Frontal cortex (tissue), 4 donors: Measurements from ENCODE around the gene CRMP1. TPM values are rescaled to one million over a fixed set of nuclear protein-coding genes. Genes with fewer than 3 reads are reported as not detected.
"Not testable (repeated sequence)": the region's sequence is repeated elsewhere in the genome, so short reads cannot be mapped to it uniquely, and the experiment has no call there.

Experiments used
- DNase-seq, 2 donors: peaks; one replicate each; pipeline ENCODE4 v3.0.0; 2012; ENCODE audit warnings: low spot score in 2 of 2
- FAIRE-seq: peaks from 2 replicates; lab custom pipeline; 2012; peaks lifted over from hg19 to GRCh38; lab: Jason Lieb, UNC
- total RNA-seq: library from RNA; depleted of rRNA; stranded (reverse); fragments of >200 nt; gene quantifications from one replicate; pipeline ENCODE4 v1.2.3, GENCODE V29; 2014
- donor health status: control.
- donor health status: control.
- donor health status: control.

Gene CRMP1
- total RNA-seq, 1 donor from 2014 or later: 624 TPM

DNA sequence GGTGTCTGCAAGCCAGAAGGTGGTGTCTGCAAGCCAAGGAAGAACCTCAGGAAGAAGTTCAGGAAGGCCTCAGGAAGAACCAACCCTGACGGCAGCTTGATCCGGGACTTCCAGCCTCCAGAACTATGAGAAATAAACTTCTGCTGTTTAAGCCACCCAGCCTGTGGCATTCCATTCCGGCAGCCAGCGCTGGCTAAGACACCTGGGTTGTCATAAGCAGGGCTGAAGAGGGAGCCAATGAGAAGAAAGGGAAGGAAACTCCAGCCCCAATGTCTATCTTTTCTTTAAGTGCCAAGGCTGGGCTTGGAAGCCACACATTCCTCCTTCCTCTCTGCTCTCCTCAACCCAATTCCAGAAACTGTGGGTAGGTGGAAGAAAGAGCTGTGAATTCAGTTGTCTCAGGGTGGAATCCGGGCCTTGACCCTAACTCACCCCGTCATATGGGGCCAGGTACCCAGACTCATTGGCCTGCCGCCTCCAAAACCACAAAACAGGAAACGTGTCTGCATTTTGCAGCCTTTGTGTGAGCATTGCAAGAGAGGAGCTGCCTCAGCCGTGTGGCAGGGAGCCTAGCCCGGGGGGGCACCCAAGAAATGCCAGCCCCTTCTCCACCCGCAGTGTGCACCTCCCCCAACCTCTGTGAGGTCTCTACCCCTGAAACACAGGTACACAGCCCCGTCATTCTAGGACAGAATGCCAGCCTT lies 26.8 kb downstream of the CRMP1 start:
- DNase-seq: no peak
- no peak for FAIRE-seq

DNA sequence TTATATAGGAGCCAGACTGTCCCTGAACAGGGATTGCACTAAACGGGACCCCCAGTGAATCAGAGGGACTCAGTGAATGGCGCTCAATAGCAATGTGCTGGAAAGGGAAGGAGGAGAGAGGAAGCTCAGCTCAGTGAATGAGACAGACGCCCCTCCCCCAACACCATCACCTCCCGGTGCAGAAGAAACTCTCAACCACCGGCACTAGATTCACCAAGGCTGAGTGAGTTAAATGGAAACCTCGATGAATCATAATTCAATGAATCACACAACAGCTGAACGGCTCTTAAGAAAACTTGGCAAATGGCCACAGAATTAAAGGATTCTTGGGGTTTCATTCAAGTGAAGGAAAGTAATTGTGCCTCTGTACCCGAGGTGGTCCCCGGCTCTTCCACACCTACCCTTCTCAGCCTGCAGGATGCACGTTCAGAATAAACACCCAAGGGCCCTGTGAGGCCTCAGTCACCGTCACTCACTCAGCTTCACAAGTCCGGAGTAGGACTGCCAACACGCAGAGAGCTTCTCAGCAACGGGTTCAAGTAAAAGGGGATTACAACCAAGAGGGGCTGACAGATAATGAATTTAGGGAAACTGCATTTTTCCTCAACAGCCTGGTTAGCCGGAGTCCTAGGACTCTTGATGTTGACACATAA lies 29.3 kb downstream of the CRMP1 start:
- FAIRE-seq: no peak
- peak in 1 of 2 donors; percentile 42 for DNase-seq

DNA sequence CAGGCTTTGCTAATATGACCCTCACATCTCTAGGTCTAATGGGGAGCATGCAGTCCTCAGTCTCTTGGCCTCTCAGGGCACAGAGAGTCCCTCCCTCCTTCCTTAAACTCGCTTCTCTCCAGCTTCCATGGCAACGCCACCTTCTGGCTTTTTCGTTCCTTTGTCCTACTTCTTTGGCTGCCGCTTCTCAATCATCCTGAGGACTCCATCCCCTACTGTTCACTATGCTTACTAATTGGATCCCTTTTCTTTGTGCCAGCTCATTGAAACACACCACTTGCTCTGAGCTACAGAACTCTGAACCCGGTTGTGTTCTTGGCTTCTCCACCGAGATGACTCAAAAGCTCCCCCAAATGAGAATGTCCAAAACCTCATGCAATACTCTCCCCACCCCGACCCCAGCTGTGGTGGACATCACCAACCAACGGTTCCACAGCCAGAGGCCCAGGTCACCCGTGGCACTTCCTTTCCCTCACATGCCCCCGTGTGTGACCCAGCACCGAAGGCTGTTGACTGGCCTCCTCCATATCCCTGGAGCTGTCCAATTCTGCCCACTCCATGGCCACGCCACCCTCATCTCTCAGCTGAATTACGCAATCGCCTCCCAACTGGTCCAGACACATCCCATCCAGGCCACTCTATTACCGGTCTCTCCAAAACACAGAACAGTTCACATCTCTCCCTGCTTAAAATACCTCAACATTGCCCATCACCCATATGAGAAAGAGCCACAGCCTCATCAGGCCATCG lies 34.7 kb downstream of the CRMP1 start:
- no peak for FAIRE-seq
- peak in 1 of 2 donors; percentile 38 for DNase-seq

DNA sequence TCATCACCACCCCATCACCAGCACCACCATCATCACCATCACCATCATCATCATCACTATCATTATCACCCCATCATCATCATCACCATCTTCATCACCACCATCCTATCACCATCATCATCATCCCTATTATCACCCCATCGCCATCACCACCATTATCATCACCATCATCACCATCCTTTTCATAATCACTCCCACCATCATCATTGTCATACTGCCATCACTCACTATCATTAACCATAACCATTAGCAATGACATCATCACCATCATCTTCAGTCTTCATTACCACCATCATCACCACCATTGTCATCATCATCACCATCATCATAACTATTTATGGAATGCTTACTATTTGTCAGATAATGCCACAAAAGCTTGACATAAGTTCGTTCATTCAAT lies 35.7 kb downstream of the CRMP1 start:
- FAIRE-seq: no peak
- no peak for DNase-seq

DNA sequence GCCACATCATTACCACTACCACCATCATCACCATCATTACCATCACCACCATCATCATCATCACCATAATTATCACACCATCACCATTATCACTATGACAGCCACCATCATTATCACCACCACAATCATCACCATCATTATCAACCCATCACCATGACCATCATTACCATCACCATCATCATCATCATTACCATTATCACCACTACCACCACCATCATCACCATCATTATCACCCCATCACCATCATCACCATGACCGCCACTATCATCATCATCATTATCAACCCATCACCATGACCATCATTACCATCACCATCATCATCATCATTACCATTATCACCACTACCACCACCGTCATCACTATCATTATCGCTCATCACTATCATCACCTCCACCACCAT lies 36.5 kb downstream of the CRMP1 start:
- FAIRE-seq, DNase-seq: not testable (repeated sequence)

DNA sequence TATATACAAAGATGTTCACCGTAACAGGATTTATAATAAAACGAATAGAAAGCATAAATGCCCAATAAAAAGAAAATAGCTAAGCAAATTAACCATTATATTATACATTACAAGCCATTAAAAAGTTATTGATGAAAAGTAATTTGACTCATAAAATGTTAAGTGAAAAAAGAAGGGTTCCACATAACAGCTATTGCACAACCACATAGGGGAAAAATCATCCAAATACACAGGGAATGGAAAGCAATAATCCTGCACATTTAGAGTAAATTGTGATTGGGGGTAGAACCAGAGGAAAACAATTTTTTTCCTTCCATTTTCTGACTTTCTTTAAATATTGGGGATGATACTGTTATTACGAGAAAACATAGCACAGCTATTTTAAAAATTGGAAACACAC lies 38.0 kb downstream of the CRMP1 start:
- DNase-seq (no peak), FAIRE-seq (no peak)

DNA sequence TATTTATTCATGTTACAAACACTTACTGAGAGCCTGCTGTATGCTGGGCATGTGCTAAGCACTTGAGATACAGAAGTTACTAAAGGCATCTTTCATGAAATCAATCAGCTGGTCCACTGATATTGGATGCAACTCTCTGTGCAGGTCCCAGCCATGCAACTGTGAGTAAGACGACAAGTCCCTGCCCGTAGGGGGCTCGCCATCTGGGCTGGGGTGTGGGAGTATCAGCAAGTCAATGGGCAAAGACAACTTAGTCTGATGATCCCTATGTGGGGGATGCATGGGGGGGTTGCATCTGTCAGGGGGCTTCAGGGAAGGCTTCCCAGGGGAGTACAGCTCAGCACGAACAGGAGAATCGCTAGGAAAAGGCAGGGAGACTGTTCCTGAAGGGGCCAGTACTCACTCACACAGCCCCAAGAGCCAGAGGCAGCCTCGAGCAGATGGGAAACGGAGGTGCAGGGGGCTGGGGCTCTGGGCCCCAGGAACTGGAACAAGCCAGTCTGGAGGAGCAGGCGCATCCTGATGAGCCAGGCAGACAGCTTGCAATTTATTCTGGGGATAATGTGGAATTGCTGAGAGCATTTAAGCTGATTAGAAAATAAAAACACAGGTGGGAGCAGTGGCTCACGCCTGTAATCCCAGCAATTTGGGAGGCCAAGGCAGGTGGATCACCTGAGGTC lies 40.2 kb downstream of the CRMP1 start:
- FAIRE-seq (no peak), DNase-seq (no peak)

DNA sequence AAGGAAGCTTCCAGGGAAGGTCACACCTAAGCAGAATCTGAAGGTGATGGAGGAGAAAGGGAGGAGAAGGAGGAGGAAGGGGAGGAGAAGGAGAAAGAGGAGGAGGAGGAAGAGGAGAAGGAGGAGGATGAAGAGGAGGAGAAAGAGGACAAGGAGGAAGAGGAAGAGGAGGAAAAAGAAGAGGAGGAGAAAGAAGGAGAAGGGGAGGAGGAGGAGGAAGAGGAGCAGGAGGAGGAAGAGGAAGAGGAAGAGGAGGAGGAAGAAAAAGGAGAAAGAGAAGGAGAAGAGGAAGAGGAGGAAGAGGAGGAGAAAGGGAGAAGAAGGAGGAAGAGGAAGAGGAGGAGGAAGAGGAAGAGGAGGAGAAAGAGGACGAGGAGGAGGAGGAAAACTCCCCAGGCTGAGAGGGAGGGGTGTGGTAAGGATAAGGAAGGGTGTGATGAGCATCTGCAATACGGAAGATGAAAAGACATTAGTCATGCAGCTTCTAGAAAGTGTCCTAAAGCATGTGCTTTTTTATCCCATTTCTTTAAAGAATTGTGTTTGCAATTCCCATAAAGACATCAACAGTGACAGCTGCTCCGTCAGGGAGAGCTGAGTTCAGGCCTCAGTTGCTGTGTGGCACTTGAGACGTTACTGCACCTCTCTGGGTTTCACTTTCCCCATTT lies 41.1 kb downstream of the CRMP1 start:
- DNase-seq (no peak), FAIRE-seq (no peak)

DNA sequence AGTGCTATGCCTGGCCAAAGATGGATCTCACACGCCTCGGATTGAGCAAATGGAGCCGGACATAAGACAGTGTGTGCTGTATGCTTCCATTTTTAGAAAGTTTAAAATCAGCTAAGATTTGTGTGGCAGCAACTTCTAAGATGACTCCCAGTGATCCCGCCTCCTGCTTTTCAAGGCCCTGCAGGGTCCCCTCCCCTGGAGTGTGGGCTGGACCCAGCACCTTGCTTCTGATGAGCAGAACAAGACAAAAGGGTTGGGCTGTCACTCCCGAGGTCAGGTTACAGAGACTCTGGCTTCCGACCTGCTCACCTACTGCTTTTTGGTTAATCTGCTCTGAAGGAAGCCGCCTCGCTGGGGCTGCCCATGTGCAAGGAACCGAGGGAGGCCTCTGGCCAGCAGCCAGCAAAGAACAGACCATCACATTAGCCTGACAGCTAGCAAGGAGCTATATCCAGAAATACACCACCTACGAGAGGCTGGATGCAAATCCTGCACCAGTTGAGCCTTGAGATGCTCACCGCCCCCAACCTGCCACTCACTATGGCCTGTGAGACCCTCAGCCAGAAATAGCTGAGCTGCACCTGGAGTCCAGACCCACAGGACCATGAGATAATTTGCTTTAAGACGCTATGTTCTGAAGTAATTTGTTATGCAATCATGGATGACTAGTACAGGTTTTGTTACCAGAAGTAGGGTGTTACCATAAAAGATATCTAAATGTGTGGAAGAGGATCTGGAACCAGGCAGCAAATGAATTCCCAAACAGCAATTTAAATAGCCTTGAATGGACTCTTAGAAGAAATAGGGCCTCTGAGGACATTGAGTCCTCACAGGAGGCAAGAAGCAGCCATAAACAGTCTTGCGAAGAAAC lies 47.6 kb downstream of the CRMP1 start:
- DNase-seq (no peak), FAIRE-seq (no peak)

DNA sequence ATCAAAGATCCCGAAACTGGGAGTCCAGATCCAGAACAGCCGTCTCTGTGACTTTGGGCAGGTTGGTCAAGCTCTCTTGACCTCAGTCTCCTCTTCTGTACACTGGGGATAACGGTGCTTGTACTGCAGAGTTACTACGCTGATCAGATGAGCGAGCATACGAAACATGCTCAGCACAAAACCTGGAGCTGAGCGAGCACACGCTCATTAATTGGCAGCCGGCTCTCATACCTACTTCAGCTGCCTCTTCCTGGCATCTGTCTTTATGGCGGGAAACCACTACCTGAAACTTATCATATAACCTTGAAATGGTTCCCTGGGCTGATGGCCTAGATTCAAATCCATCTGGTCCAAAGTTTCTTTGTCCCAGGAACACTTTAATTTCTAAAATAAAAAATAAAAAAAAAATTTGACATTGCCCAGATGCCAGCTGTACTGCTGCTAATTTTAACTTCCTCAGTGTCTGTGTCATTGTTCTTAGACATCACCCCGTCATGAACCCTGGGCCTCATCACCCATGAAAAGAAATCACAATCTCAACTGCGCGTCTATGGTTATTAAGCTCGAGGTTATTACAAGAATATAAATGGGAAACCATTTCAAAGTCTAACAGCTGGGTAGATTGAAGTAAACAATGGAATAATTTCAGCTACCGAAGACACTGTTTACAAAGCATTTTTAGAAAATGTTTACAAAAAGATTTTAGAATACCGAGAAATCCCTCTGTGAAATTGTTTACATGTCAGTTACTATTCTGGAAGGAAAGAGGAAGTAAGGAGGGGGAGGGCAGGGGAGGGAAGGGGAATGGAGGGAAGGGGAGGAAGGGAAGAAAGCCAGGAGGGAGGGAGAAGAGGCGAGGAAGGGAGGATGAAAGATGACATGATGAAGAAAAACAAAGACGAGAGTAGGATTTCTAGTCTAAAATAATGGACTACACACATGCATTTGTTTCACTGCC lies 49.0 kb downstream of the CRMP1 start:
- FAIRE-seq (no peak), DNase-seq (no peak)

DNA sequence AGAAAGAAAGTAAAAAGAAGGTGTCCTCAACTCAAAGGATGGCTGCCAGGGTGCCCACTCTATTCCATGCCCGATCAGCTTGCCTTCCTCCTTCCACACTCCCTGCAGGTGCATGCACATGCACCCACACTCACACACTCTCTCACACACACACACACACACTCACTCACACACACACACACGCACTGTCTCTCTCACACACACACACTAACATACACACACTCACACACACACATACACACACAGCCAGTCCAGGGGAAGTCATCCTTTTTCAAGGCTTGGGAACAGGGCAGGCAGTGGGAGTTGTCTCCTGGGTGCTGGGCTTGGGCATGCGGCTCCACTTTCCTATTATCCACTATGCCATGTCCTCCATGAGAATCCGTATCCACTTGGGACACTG lies 50.4 kb downstream of the CRMP1 start:
- FAIRE-seq (no peak), DNase-seq (no peak)

DNA sequence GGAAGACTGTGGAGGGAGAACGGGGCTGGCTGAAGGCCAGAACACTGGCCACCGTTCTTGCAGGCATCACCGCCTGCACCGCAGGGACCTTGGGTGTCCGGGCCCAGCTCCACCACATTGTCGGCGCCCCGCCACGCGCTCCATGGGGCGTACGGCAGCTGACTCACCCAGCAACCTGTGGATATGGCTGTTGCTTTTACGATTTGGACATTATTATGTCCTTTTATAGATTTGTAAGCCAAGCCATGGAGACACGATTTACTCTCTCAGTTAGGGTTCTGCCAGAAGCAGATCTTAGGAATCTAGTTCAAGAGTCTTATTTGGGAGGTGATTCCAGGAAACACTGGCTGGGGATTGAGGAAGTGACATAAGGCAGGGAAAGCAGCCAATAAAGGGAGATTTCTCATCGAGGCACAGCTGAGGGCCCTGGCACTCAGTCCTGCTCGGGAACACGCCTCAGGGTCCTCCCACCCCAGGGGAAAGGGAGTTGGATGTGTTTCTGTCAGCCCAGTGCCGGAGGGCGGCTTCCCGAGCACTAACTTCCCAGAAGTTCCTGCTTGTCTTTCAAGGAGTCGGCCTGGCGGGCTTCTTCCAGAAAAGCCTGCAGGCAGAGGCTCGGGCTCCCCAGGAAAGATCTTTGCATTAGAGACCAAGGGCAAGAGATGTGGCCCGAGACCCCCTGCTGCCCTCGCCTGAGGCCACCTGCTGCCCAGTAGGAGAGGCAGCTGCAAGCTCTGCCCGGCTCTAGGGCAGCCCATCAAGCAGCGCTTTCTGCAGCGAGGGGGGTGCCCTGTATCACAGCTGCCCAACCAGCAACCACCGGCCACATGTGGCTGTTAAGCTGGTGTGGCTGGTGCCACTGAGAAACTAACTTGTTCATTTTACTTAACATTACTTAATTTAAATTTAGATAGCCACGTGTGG lies 52.9 kb downstream of the CRMP1 start:
- DNase-seq: peak in 1 of 2 donors; percentile 45
- FAIRE-seq: no peak

DNA sequence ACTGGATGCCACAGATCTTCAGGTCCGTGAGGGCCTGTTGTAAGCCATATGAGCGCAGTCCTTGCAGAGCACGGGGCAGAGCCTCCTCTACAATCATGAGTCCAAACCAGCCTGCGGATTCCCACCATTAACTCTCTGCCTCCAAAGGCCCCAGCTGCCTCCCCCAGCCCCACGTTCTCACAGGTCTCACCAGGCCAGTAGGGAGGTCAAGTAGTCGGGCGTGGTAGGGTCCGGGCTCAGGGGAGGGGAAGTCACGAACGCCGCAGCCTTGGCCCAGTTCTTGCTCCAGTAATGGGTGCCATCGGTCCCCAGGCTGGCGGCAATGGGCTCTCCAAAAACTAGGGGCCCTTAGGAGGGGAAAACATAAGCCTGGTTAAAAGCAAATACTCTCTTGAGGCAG lies 53.6 kb downstream of the CRMP1 start:
- FAIRE-seq: no peak
- DNase-seq: no peak

DNA sequence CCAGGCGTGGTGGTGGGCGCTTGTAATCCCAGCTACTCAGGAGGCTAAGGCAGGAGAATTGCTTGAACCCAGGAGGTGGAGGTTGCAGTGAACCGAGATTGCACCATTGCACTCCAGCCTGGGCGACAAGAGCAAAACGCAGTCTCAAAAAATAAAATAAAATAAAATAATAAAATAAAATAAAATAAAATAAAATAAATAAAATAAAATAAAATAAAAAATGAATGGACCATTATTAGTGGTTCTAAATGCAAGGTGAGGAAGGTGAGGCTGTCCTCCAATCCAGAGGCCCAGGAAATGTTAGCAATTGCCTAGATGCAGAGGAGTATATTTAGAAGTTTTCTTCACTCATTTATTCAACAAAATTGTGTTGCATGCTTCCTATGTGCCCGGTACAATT lies 55.4 kb downstream of the CRMP1 start:
- not testable (repeated sequence) for FAIRE-seq, DNase-seq

DNA sequence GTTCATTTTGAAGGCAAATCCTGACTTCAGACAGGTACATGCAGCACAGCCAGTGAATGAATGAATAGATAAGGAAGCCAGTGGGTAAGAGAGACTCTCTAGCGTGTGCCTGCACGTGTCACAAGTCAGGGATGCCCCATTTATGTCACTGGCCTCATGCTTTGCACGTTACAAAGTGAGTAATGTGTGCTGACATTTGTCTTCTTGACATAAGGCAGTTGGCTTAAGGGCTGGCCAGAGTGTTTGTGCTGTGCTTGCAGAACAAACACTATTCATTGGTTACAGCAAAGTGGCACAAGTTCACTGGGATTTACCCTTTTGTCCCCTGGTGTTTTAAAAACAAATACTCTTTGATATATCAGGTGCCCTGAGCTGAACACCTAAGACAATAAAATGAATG lies 55.9 kb downstream of the CRMP1 start:
- no peak for FAIRE-seq
- no peak for DNase-seq

DNA sequence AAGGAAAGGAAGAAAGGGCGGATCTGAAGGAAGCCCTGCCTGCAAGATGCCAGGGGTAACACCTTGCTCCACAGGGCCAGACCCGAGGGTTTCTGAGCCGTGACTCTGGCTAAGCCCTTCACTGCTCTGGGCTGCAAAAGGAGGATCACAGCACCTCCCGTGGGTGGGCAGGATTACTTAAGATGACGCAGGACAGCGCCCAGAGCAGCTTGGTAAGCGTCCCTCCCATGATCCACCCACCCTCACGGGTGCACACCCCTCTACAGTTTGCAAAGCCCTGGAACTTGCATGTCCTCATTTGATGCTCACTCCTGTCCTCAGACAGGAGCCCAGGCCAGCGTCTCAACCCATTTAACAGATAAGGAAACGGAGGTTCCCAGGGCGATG lies 64.9 kb downstream of the CRMP1 start:
- FAIRE-seq (no peak), DNase-seq (no peak)
